Fibroblast of gingiva (primary cell): Measurements from ENCODE around the gene MTERF4.
"Not testable (repeated sequence)": the region's sequence is repeated elsewhere in the genome, so short reads cannot be mapped to it uniquely, and the experiment has no call there.

Experiments
- DNase-seq: peaks from one replicate; pipeline ENCODE4 v3.0.0-alpha.2; 2011; ENCODE audit warnings: low read depth

MTERF4 gene

DNA sequence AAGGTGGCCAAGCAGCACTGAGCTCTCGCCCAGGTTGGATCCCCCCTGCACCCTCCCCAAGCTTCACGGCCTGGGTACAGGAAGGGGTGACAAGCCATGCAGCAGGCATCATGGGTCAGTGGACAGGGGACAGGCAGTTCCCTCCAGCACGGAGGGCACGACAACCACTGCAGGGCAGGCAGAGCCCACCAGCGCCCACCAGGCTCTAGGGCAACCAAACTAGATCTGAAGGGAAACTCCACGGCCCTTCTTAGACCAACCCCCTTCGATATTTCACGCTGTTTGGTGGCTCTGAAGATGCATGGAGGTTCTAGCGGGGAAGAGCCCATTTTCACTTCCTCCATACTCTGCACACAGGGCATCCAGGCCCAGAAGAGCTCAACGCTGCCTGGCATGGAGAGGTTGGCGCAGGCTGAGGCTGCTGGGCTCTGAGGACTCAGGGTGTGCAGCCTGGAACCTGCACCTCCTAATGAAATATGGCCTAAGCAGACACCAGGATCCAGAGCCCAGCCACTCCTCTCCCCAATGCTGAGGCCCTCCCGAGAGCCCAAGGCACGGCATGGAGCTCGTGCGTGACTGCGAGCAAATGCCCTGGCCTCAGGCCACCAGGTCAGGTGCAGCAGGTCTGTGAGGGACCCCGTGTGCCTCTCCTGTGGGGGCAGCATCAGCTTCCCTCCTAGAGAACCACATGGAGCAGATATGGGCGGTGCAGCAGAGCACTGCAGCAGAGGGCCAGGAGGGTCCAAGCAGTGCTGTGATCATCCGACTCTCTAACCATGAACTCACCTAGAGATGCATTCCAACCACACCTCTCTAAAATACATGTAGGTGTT lies 8.7 kb upstream of the MTERF4 start:
- DNase-seq, result no peak

DNA sequence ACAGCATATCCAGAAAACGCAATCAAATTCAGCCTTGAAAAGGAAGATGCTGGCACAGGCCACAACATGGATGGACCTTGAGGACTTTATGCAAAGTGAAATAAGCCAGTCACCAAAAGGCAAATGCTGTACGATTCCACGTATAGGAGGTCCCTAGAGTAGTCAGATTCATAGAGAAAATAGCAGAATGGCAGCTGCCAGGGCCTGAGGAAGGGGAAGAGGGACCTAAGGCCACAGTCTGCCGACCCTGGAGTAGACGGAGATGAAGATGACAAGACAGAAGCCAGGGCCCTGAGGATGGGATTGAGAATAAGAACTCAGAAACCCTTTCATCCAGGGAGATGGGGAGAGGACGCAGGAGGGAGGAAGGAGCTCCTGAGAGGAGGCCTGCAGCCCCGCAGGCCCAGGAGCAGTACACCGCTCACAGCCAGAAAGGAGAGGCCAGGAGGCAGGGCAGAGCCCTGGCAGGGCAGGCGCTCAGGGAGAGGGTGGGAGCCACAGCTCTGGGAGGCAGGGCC lies 8.1 kb upstream of the MTERF4 start:
- no peak for DNase-seq

GRCh38 chr2:241109210-241110088 lies 7.4 kb upstream of the MTERF4 start:
- no peak for DNase-seq

GRCh38 chr2:241108271-241109209 lies 6.5 kb upstream of the MTERF4 start:
- no peak for DNase-seq

DNA sequence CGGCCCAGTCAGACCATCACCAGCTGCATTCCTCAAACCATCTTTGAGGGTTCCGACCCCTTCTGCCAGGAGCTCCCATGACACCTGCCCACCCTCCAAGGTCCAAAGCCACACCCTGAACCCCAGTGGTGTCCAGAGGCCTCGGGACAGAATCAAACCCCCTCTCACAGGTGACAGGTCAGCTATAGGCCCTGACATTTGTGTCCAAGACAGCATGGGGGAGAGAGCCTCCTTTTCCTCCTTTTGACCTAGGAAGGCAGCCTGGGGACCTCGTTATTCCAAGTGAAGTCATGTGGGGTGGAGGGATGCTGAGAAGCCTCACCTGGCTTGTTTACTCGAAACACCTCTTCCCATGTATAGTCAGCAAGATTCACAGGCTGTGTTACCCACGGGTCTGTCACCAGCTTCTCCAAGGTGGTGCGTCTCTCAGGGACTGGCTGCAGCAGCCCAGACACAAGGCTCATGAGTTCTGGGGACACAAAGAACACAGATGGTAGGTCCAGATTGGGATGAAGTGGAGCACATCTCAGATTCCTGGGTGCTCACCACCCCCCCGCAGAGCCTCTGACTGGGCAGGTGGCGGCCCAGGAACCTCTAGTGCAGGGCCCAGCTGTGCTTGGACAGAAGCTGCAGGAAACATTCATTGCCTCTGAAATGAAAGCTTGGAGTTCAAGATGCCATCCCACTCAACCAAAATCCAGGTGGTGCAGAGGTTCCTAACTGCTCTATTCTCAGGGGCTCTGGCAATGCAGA lies 5.1 kb upstream of the MTERF4 start:
- no peak for DNase-seq

- no peak for DNase-seq
These were observed 3.6 kb upstream of the MTERF4 start for GRCh38 chr2:241105641-241106040.

GRCh38 chr2:241104611-241105010 lies 2.5 kb upstream of the MTERF4 start:
- DNase-seq, result not testable (repeated sequence)

- no peak for DNase-seq
These were observed 1.1 kb upstream of the MTERF4 start for GRCh38 chr2:241103176-241103595.

DNA sequence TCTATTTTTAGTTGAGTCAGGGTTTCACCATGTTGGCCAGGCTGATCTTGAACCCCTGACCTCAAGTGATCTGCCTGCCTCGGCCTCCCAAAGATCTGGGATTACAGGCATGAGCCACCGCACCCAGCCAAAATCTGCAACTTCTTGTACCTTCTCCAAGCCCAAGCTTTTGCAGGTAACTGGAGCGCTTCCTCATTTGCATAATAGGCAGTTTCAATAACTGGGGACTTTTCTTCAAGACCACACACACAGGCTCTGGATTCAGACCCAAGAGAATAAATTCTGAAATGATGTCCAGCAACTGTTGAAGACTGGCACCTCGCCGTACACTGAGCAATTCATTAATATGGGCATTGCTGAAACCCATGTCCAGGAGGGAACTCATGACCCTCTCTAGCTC lies 2.8 kb downstream of the MTERF4 start:
- no peak for DNase-seq

- no peak for DNase-seq
These were observed 5.1 kb downstream of the MTERF4 start for GRCh38 chr2:241096979-241097378.

GRCh38 chr2:241095594-241096290 lies 6.3 kb downstream of the MTERF4 start:
- DNase-seq, result no peak

- DNase-seq, result no peak
These were observed 7.1 kb downstream of the MTERF4 start for GRCh38 chr2:241094924-241095420.

DNA sequence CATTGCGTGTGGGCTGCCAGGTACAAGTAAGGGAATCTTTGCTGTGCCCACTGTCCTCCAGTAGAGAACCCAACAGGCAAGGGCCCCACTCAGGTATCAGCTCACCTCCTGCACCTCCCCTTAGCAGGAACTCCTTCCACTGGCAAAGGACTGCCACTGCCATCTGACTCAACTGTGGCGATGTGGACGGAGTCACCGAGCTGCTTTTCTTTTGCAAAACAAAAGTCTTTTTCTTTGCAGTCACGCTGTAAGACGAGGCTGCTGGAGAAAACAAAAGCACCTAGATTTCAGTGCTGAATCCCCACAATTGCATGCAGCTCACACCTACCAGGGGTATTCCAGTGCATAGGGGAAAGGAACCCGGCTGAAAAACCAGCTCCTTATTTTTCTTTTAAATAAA lies 7.9 kb downstream of the MTERF4 start:
- no peak for DNase-seq

DNA sequence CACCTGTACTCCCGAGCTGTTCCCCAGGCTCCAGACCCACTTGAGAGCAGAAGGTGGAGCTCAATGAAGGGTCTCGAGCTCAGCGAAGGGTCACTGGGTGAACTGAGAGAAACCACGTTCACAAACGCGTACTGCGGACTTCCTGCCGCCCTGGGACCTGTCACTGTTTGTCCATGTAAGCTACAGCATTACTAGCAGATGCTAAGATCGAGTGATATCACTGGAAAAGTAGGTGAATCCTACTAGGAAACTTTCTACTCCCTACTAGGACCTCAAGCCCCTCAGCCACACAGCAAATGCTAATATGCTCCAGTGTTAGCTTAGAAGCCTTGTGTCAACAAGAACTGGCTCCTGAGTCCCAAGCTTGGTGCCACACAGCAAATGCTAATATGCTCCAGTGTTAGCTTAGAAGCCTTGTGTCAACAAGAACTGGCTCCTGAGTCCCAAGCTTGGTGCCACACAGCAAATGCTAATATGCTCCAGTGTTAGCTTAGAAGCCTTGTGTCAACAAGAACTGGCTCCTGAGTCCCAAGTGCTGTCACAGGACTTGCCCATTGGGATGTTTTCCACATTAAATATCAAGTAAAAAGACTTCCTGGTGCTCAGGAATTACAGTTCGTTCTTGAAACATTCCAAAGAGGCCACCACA lies 8.8 kb downstream of the MTERF4 start:
- not testable (repeated sequence) for DNase-seq

DNA sequence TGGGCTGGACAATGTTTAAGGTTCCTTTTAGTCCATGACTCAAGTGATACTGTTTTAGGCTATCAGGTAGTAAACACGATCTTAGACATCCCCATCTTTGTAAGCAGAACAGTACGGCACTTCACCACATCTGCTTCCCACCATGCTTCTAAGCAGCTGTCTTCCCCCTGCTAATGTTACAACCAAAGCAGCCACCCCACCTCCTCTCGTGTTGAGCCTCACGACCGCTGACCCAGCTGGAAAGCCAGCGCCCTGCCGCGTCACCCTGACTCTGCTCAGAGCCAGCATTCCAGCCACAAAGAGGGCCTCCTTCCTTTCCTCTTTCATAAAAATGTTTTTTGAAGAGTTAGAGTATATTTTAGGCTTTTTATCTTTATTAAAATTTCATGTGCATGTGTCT lies 9.4 kb downstream of the MTERF4 start:
- DNase-seq, result no peak

DNA sequence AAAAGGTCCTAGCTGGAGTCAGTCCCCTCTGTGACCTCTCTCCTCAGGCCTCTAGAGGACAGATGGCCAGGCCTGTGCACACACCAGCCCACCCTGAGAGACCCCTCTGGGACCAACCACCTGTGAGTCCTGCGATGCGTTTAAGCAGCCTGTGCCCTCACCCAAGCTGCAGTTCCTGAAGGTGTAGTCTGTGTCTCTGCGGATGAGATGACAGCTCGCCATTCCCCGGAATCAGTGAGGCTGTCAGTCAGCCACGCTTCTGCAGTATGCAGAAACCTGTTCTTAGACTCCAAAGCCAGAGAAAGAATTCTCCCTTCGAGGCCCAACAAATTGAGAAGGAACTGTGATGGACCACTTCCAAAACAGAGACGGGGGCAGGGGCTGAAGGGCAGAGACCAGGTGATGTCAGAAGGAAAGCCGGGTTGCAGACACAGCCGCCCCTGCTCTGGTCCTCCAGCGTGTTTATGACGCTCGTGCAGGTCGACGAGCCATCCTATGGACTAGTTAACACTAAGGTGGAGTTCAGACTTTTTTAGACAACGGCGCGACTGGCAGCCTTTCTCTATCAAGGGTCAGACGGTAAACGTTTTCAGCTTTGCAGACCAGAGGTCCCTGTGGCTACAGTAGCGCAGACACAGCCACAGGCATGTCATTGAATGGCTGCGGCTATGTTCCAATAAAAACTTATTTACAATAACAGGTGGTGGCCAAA lies 10.2 kb downstream of the MTERF4 start:
- DNase-seq, result no peak

- no peak for DNase-seq
These were observed 10.9 kb downstream of the MTERF4 start for GRCh38 chr2:241091201-241091600.

GRCh38 chr2:241088791-241089732 lies 13.0 kb downstream of the MTERF4 start:
- DNase-seq, result no peak
